HG02610 (cell line): Measurements from ENCODE around the gene IKZF3.
"Not testable (repeated sequence)": the region's sequence is repeated elsewhere in the genome, so short reads cannot be mapped to it uniquely, and the experiment has no call there.

Source experiments
- ATAC-seq: cut with Tn5 transposase; IDR thresholded peaks from one replicate; pipeline ENCODE4 v1.9.1; 2021; ENCODE audit warnings: mild to moderate bottlenecking, moderate library complexity; ENCODE audit not compliant: unreplicated experiment

IKZF3 gene

DNA sequence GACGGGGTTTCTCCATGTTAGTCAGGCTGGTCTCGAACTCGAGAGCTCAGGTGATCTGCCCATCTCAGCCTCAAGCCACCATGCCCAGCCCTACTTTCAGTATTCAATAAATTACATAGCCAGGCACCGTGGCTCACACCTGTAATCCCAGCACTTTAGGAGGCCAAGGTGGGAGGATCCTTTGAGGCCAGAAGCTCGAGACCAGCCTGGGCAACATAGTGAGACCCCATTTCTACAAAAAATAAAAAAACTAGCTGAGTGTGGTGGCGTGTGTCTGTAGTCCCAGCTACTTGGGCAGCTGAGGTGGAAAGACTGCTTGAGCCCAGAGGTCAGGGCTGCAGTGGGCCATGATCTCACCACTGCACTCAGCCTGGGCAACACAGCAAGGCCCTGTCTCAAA lies 142.0 kb downstream of the IKZF3 start:
- ATAC-seq, result no peak

DNA sequence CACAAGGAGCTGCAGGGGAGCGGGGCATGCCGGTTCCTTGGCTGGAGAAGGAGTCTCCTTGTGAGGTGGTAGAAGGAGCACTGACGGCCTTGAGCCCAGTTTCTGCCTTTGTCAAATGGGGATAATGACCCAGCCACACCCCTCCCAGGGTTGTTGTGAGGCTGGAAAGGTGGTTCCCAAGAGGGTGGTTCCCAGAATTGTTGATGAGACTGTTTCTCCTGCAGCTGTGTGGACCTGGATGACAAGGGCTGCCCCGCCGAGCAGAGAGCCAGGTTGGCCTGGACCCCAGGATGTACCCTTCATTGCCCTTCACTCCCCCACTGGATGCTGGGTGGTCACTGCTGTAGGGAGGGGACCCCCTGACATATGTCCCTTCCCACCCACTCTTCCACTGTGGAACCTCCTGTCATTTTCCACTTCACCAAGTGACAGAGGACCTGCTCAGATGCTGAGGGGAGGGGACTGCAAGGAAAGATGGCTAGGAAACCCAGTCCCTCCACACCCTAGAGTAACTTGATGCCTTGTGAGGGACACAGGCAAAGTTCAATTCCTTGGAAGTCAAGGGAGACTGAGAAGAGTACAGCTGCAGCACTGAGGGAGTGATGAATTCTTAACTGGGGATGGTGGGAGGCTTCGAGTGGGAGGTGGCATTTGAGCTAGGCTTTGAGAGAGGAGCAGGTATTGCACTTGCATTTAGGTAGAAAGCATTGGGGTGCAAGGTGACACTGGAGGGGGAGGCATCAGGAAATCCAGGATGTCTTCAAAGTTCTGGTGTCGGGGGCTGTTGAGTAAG lies 144.4 kb downstream of the IKZF3 start:
- ATAC-seq, result no peak

DNA sequence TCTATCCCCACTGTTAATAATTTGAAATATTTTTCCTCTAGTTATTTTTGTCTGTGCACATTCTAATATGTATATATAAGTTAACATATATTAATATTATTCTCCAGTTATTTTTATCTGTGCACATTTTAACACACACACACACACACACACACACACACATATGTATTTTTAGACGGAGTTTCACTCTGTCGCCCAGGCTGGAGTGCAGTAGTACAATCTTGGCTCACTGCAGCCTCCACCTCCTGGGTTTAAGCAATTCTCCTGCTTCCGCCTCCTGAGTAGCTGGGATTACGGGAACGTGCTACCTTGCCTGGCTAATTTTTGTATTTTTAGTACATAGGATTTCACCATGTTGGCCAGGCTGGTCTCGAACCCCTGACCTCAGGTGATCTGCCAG lies 146.5 kb downstream of the IKZF3 start:
- no peak for ATAC-seq

DNA sequence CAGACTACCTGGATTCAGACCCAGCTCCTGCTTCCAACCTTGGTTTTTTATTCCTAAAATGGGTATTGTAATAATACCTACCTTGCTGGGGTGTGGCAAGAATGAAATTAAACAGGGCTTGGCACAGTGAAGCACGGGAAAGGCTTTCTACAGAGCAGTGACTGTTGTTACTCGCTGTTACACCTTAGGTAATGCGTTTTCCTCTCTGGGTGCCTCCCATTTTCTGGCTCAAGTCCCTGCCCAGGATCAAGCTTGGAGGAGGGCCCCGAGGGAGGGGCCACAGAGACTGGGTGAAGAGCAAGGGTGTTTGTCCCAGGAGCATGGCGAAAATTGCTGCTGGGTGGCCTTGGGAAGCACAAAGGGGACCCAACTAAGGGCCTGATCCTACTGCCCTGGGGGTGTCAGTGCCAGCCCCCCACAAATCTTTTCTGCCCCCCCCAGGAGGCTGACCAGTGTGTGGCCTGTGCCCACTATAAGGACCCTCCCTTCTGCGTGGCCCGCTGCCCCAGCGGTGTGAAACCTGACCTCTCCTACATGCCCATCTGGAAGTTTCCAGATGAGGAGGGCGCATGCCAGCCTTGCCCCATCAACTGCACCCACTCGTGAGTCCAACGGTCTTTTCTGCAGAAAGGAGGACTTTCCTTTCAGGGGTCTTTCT lies 147.1 kb downstream of the IKZF3 start:
- ATAC-seq, result no peak

DNA sequence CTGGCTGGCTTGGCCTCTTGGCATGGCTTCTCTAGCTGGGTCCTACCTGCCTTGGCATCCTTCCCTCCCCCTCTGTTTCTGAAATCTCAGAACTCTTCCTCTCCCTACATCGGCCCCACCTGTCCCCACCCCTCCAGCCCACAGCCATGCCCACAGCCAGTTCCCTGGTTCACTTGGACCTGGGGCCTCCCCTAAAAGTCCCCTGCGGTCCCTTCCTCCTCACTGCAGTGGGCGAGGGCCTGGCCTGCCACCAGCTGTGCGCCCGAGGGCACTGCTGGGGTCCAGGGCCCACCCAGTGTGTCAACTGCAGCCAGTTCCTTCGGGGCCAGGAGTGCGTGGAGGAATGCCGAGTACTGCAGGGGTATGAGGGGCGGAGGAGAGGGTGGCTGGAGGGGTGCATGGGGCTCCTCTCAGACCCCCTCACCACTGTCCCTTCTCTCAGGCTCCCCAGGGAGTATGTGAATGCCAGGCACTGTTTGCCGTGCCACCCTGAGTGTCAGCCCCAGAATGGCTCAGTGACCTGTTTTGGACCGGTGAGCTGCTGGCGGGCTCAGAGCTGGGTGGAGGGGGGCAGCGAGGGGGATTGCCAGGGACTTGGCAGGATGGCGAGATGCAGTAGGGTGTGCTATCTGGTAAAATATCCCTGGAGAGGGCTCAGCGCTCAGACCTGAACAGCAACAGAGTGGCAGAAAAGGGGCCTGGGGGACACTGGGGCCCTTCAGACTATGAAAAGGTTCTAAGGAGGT lies 147.9 kb downstream of the IKZF3 start:
- no peak for ATAC-seq

DNA sequence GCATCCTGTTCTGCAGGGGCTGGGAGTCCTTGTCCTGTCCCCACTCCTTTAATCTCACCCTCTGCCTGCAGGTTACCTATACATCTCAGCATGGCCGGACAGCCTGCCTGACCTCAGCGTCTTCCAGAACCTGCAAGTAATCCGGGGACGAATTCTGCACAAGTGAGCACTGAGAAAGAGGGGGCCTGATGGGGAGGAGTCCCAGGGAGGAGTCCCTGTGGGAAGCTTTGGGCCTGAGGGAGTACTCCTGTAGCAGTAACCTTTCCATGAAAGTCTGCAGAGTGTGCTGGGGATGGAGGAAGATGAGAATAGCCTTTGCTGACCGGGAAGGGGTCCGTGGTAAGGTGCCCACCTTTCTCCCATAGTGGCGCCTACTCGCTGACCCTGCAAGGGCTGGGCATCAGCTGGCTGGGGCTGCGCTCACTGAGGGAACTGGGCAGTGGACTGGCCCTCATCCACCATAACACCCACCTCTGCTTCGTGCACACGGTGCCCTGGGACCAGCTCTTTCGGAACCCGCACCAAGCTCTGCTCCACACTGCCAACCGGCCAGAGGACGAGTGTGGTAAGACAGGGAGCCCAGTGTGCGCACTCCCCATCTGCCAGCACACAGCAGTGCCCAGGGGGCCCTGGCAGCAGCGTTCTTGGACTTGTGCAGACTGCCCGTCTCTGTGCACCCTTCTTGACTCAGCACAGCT lies 148.6 kb downstream of the IKZF3 start:
- ATAC-seq, result no peak

DNA sequence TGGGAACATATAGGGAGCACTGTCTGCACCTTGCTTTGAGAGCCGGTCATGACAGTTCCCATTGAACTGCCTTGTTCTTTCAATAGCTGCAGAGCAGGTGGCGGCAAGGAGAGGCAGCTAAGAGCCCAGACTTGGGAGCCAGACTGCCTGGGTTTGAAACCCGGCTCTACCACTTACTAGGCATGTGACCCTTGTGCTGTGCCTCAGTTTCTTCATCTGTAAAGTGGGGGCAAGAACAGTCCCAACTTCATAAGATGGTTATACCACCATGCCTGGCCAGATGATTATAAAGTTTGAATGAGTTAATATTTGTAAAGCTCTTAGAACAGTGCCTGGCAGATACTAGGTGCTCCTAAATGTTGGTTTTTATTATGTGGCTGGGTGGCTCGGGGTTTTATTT lies 149.9 kb downstream of the IKZF3 start:
- no peak for ATAC-seq

DNA sequence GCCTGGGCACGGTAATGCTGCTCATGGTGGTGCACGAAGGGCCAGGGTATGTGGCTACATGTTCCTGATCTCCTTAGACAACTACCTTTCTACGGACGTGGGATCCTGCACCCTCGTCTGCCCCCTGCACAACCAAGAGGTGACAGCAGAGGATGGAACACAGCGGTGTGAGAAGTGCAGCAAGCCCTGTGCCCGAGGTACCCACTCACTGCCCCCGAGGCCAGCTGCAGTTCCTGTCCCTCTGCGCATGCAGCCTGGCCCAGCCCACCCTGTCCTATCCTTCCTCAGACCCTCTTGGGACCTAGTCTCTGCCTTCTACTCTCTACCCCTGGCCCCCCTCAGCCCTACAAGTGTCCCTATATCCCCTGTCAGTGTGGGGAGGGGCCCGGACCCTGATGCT lies 152.3 kb downstream of the IKZF3 start:
- no peak for ATAC-seq

DNA sequence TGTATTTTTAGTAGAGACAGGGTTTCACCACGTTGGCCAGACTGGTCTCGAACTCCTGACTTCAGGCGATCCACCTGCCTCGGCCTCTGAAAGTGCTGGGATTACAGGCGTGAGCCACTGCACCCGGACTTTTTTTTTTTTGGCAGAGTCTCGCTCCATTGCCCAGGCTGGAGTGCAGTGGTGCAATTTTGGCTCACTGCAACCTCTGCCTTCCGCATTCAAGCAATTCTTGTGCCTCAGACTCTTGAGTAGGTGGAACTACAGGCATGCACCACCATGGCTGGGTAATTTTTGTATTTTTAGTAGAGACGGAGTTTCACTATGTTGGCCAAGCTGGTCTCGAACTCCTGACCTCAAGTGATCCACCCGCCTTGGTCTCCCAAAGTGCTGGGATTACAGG lies 153.0 kb downstream of the IKZF3 start:
- ATAC-seq, result not testable (repeated sequence)

DNA sequence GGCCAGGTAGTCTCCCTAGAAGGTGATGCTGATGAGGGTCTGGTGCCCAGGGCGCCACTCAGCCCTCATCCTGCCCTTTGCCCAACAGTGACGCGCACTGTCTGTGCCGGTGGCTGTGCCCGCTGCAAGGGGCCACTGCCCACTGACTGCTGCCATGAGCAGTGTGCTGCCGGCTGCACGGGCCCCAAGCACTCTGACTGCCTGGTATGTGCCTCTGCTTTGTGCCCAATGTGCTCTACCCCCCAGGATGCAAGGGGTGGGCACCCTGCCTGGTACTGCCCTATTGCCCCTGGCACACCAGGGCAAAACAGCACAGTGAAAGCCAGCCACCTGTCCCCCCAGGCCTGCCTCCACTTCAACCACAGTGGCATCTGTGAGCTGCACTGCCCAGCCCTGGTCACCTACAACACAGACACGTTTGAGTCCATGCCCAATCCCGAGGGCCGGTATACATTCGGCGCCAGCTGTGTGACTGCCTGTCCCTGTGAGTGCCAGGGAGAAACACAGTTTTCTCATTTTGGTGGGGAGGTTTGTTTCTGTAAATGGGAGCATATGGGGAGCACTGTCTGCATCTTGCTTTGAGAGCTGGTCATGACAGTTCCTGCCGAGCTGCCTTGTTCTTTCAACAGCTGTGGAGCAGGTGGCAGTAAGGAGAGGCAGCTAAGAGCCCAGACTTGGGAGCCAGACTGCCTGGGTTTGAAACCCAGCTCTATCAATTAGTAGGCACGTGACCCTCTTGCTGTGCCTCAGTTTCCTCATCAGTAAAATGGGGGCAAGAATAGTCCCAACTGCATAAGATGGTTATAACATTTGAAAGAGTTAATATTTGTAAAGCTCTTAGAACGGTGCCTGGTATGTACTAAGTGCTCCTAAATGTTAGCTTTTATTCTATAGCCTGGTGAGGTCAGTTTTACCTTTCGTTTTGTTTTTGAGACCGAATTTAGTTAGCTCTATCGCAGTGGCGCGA lies 153.8 kb downstream of the IKZF3 start:
- no peak for ATAC-seq

DNA sequence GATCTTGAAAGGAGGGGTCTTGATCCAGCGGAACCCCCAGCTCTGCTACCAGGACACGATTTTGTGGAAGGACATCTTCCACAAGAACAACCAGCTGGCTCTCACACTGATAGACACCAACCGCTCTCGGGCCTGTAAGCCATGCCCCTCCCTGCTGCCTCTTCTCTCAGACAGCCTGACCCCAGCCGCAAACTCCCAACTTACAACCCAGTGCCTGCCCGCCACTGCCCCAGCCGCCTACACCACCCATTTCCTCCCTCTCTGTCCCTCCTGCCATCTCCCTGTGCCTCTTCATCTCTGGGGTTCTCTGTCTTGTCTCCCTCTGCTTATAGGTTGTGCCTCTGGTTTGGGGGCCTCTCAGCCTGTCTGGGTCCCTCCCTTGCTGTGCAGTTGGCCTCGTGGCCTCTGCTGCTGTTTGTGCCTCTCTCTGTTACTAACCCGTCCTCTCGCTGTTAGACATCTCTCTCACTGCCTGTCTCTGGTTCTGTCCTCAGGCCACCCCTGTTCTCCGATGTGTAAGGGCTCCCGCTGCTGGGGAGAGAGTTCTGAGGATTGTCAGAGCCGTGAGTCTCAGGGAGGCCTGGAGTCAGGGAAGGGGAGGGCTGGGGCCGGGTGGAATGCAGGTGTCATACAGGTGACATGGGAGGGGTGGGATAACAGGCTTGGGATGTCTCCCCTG lies 154.7 kb downstream of the IKZF3 start:
- ATAC-seq, result no peak
